ENCODE results near the gene ZNF609. TPM values are rescaled to one million over a fixed set of nuclear protein-coding genes. Genes with fewer than 3 reads are reported as not detected.

The ZNF609 gene
- total RNA-seq, 1 experiment from 2014 or later = 49.0 TPM

DNA sequence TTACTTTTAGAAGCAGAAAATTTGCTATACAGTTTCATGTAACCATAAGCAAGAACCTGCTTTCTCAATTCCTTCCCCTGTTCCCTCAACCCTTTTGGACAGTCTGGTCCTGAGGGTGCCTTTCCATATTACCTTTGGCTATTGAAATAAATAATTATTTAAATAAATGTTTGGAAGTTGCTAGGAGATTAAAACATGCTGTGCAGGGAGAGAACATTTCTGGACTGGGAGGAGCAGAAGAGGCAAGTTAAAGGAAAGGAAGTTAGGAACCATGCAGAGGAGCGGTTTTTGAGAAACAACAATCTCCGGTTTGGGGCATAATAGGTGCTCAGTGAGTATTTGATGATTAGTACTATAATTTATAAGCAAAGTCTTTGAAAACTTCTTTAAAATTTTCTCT lies 41.8 kb downstream of the ZNF609 start:
- Mint-ChIP-seq H3K4me3 (ENCODE audit: unreplicated experiment) (no peak overlapping the region), H3K36me3 (ENCODE audit: insufficient read depth, unreplicated experiment) (peaks cover 32% of the 10 kb centered on the region), H3K4me1 (ENCODE audit: insufficient read depth, unreplicated experiment) (peaks cover 7% of the 10 kb centered on the region), H3K27ac (ENCODE audit: low read depth, unreplicated experiment) (no peak overlapping the region), H3K27me3 (ENCODE audit: insufficient read depth, unreplicated experiment) (no peaks in the 10 kb centered on the region), H3K9me3 (ENCODE audit: unreplicated experiment) (no peaks in the 10 kb centered on the region)
- TF ChIP-seq, protein P1, sequence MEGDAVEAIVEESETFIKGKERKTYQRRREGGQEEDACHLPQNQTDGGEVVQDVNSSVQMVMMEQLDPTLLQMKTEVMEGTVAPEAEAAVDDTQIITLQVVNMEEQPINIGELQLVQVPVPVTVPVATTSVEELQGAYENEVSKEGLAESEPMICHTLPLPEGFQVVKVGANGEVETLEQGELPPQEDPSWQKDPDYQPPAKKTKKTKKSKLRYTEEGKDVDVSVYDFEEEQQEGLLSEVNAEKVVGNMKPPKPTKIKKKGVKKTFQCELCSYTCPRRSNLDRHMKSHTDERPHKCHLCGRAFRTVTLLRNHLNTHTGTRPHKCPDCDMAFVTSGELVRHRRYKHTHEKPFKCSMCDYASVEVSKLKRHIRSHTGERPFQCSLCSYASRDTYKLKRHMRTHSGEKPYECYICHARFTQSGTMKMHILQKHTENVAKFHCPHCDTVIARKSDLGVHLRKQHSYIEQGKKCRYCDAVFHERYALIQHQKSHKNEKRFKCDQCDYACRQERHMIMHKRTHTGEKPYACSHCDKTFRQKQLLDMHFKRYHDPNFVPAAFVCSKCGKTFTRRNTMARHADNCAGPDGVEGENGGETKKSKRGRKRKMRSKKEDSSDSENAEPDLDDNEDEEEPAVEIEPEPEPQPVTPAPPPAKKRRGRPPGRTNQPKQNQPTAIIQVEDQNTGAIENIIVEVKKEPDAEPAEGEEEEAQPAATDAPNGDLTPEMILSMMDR (IDR thresholded peaks at IDR 0.05; ENCODE audit: unreplicated experiment) = no peak
- ChIA-PET CTCF (interaction anchor here (1.1 kb wide), 1 partner anchor 150 kb away, joined by 3 read pairs; no protein-coding TSS in a partner anchor), POLR2A (interaction anchor here (0.8 kb wide), 1 partner anchor 115 kb away, joined by 3 read pairs; the partner anchor contains the start of gene TRIP4)
- no peak for DNase-seq (ENCODE audit: unreplicated experiment)
- intact Hi-C loops (cut with micrococcal nuclease) = no loop called here
- no TSS peak for BruUV-seq (replicated peaks)

DNA sequence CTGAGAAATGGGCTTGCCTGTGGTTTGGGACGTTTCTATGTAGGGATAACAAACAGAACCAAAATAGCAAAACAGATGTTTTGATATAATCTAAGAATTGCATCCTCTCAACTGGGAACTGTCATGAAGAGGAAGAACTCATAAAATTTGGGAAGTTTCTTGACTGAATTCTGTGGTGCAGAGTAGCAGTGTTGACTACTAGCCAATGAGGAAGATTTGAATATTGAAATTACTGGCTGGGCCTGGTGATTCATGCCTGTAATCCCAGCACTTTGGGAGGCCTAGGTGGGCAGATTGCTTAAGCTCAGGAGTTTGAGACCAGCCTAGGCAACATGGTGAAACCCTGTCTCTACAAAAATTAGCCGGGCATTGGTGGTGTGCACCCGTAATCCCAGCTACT lies 42.2 kb downstream of the ZNF609 start:
- Mint-ChIP-seq H3K27ac (ENCODE audit: low read depth, unreplicated experiment) (no peak overlapping the region), H3K9me3 (ENCODE audit: unreplicated experiment) (no peaks in the 10 kb centered on the region), H3K4me1 (ENCODE audit: insufficient read depth, unreplicated experiment) (peaks cover 10% of the 10 kb centered on the region), H3K4me3 (ENCODE audit: unreplicated experiment) (no peak overlapping the region), H3K36me3 (ENCODE audit: insufficient read depth, unreplicated experiment) (peaks cover 36% of the 10 kb centered on the region), H3K27me3 (ENCODE audit: insufficient read depth, unreplicated experiment) (no peaks in the 10 kb centered on the region)
- no TSS peak for BruUV-seq (replicated peaks)
- TF ChIP-seq, protein P1 (IDR thresholded peaks at IDR 0.05; ENCODE audit: unreplicated experiment) = no peak
- POLR2A ChIA-PET = no interaction called here
- intact Hi-C loops (cut with micrococcal nuclease) = no loop called here
- DNase-seq (ENCODE audit: unreplicated experiment) = peak; percentile 9
- CTCF ChIA-PET = interaction anchor here (1.1 kb wide), 1 partner anchor 149 kb away, joined by 3 read pairs; no protein-coding TSS in a partner anchor

DNA sequence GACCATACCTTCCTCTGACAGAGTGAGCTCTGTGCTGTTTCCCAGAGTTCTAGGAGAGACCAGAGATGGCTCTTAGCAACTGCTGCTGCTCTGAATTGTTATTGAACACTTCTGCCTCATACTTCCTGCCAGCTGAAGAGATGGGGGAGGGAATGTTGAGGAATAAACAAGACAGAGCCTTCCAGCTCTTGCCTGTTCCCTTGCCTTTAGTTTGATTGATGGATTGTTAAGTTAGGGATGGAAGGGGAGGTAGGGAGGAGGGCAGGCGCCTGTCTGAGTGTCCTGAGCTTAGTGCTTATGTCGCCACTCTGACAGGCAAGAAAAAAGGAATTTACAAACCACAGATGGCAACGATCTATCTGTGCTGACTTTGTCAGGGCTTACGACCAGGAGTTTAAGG lies 42.8 kb downstream of the ZNF609 start:
- no peak for DNase-seq (ENCODE audit: unreplicated experiment)
- Mint-ChIP-seq H3K9me3 (ENCODE audit: unreplicated experiment) (no peaks in the 10 kb centered on the region), H3K36me3 (ENCODE audit: insufficient read depth, unreplicated experiment) (peaks cover 42% of the 10 kb centered on the region), H3K4me1 (ENCODE audit: insufficient read depth, unreplicated experiment) (peaks cover 12% of the 10 kb centered on the region), H3K4me3 (ENCODE audit: unreplicated experiment) (no peak overlapping the region), H3K27me3 (ENCODE audit: insufficient read depth, unreplicated experiment) (no peaks in the 10 kb centered on the region), H3K27ac (ENCODE audit: low read depth, unreplicated experiment) (peak overlapping the region; percentile 13)
- TF ChIP-seq, protein P1 (IDR thresholded peaks at IDR 0.05; ENCODE audit: unreplicated experiment) = no peak
- intact Hi-C loops (cut with micrococcal nuclease) = no loop called here
- ChIA-PET CTCF (no interaction called here), POLR2A (no interaction called here)
- BruUV-seq (replicated peaks) = no TSS peak

- H3K4me3 Mint-ChIP-seq (ENCODE audit: unreplicated experiment) = no peak overlapping the region
These were observed 43.3 kb downstream of the ZNF609 start for GRCh38 chr15:64503640-64504039.

More at GRCh38 chr15:64503640-64504039, 43.3 kb downstream of the ZNF609 start:
- ChIA-PET POLR2A (no interaction called here), CTCF (no interaction called here)
- H3K27ac Mint-ChIP-seq (ENCODE audit: low read depth, unreplicated experiment) = peak overlapping the region; percentile 13
- no peak for DNase-seq (ENCODE audit: unreplicated experiment)
- TF ChIP-seq, protein P1 (IDR thresholded peaks at IDR 0.05; ENCODE audit: unreplicated experiment) = no peak
- intact Hi-C loops (cut with micrococcal nuclease) = no loop called here
- H3K4me1 Mint-ChIP-seq (ENCODE audit: insufficient read depth, unreplicated experiment) = peaks cover 12% of the 10 kb centered on the region
- no TSS peak for BruUV-seq (replicated peaks)
- peaks cover 40% of the 10 kb centered on the region for H3K36me3 Mint-ChIP-seq (ENCODE audit: insufficient read depth, unreplicated experiment)
- H3K27me3 Mint-ChIP-seq (ENCODE audit: insufficient read depth, unreplicated experiment) = no peaks in the 10 kb centered on the region
- H3K9me3 Mint-ChIP-seq (ENCODE audit: unreplicated experiment) = no peaks in the 10 kb centered on the region

Data from MCF 10A (cell line).